Mesenchymal stem cell (in vitro differentiated cells and primary cell): Measurements from ENCODE around the gene OR14A16.

ENCODE experiments used
- DNase-seq: peaks from one replicate; pipeline ENCODE4 v3.0.0-alpha.2; 2013
- H2AFZ ChIP-seq: one replicate; pipeline ENCODE4 v1.6.1; 2013; ENCODE audit warnings: low read depth, mild to moderate bottlenecking, control low read depth, inconsistent platforms, low read length, moderate library complexity
- H2AK5ac ChIP-seq: 2 replicates; pipeline ENCODE4 v1.6.1; 2013; ENCODE audit warnings: low read length, moderate library complexity, mild to moderate bottlenecking, inconsistent platforms; ENCODE audit not compliant: severe bottlenecking
- H2BK120ac ChIP-seq: one replicate; pipeline ENCODE4 v1.6.1; 2013; ENCODE audit warnings: low read depth, mild to moderate bottlenecking, inconsistent platforms, low read length, moderate library complexity
- H2BK12ac ChIP-seq, 2 experiments: one replicate each; pipeline ENCODE4 v1.6.1; 2013; ENCODE audit warnings: inconsistent platforms in 2 of 2, low read length in 2 of 2, mild to moderate bottlenecking in 2 of 2, moderate library complexity in 2 of 2, control low read depth in 1 of 2
- H2BK15ac ChIP-seq: one replicate; pipeline ENCODE4 v1.6.1; 2013; ENCODE audit warnings: mild to moderate bottlenecking, low read depth, inconsistent platforms; ENCODE audit not compliant: poor library complexity, severe bottlenecking
- H2BK5ac ChIP-seq: 2 replicates; pipeline ENCODE4 v1.6.1; 2013; ENCODE audit warnings: low read depth, mild to moderate bottlenecking, low read length, control low read depth, inconsistent platforms; ENCODE audit not compliant: poor library complexity, severe bottlenecking
- H3K14ac ChIP-seq, 2 experiments: one replicate each; pipeline ENCODE4 v1.6.1; 2013; ENCODE audit warnings: inconsistent platforms in 2 of 2, low read length in 2 of 2, control low read depth in 1 of 2, mild to moderate bottlenecking in 1 of 2, moderate library complexity in 1 of 2
- H3K18ac ChIP-seq, 2 experiments: one replicate each; pipeline ENCODE4 v1.6.1; 2013; ENCODE audit warnings: inconsistent platforms in 2 of 2, low read length in 2 of 2, control low read depth in 1 of 2, low read depth in 1 of 2, mild to moderate bottlenecking in 1 of 2
- H3K23ac ChIP-seq, 2 experiments: one replicate each; pipeline ENCODE4 v1.6.1; 2013; ENCODE audit warnings: inconsistent platforms in 2 of 2, low read length in 2 of 2, mild to moderate bottlenecking in 2 of 2, moderate library complexity in 2 of 2, control low read depth in 1 of 2
- H3K27ac ChIP-seq: 2 replicates; pipeline ENCODE4 v1.5.1; 2013; ENCODE audit warnings: mild to moderate bottlenecking, moderate library complexity, low read length, control low read depth, inconsistent platforms; ENCODE audit not compliant: poor library complexity, severe bottlenecking
- H3K27me3 ChIP-seq, 2 experiments: 2 replicates each; pipeline versions ENCODE4 v1.6.1 to v1.7.0; 2013; ENCODE audit warnings: low read length in 2 of 2, mild to moderate bottlenecking in 2 of 2, moderate library complexity in 2 of 2, control low read depth in 1 of 2, inconsistent platforms in 1 of 2; ENCODE audit not compliant: control insufficient read depth in 1 of 2, insufficient read depth in 1 of 2
- H3K36me3 ChIP-seq, 2 experiments: 2 replicates each; pipeline versions ENCODE4 v1.6.1 to v1.7.0; 2013; ENCODE audit warnings: low read length in 2 of 2, control low read depth in 1 of 2, inconsistent platforms in 1 of 2, low read depth in 1 of 2, mild to moderate bottlenecking in 1 of 2; ENCODE audit not compliant: insufficient read depth in 2 of 2, control insufficient read depth in 1 of 2
- H3K4ac ChIP-seq, 2 experiments: one replicate each; pipeline ENCODE4 v1.6.1; 2013; ENCODE audit warnings: inconsistent platforms in 2 of 2, low read length in 2 of 2, mild to moderate bottlenecking in 2 of 2, moderate library complexity in 2 of 2, control low read depth in 1 of 2, low read depth in 1 of 2
- H3K4me1 ChIP-seq: 2 replicates; pipeline ENCODE4 v1.6.1; 2013; ENCODE audit warnings: low read depth, low read length, control low read depth; ENCODE audit not compliant: control insufficient read depth, insufficient read depth
- H3K4me2 ChIP-seq: 2 replicates; pipeline ENCODE4 v1.6.1; 2013; ENCODE audit warnings: low read length, mild to moderate bottlenecking, inconsistent platforms; ENCODE audit not compliant: poor library complexity, severe bottlenecking
- H3K4me3 ChIP-seq, 2 experiments: 2 replicates each; pipeline versions ENCODE4 v1.5.1 to v1.7.0; 2013; ENCODE audit warnings: low read length in 2 of 2, mild to moderate bottlenecking in 2 of 2, control low read depth in 1 of 2, low read depth in 1 of 2; ENCODE audit not compliant: insufficient read depth in 1 of 2
- H3K79me1 ChIP-seq: replicated peaks from 2 replicates; pipeline ENCODE4 v1.6.1; 2013; ENCODE audit warnings: mild to moderate bottlenecking, control low read depth, low read length, inconsistent platforms; ENCODE audit not compliant: poor library complexity, severe bottlenecking
- H3K9ac ChIP-seq: 2 replicates; pipeline ENCODE4 v1.7.0; 2013; ENCODE audit warnings: mild to moderate bottlenecking, low read length, moderate library complexity
- H3K9me3 ChIP-seq: 2 replicates; pipeline ENCODE4 v1.7.0; 2013; ENCODE audit warnings: mild to moderate bottlenecking, low read length; ENCODE audit not compliant: control insufficient read depth
- H4K8ac ChIP-seq: one replicate; pipeline ENCODE4 v1.6.1; 2013; ENCODE audit warnings: inconsistent platforms, mild to moderate bottlenecking, low read length, moderate library complexity
- H4K91ac ChIP-seq: one replicate; pipeline ENCODE4 v1.6.1; 2013; ENCODE audit warnings: mild to moderate bottlenecking, low read length, inconsistent platforms
- WGBS: methylation state at CpG from one replicate; pipeline ENCODE4 v1.1.7; 2013; ENCODE audit warnings: mixed read lengths; 5-methylcytosine and 5-hydroxymethylcytosine counted together

Gene OR14A16

DNA sequence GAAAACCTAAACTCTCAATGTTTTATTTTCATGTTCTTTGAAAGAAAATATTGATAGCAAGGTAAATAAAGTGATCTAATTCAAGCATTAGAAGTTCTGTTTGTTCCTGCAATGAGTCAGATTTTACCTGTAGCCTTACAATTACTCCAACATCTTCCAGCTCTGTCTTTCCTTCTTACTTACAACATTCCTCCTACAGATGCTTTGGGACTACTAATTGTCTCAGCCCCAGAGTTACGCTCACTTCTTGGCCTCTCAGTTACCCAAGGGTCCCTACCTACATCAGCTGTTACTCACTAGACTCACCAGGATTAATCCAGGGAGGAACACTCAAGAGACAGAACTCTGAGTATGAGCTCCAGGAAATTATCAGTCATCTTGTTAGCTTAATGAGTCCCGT lies 26.4 kb downstream of the OR14A16 start:
- no peak overlapping the region for H2AFZ ChIP-seq

DNA sequence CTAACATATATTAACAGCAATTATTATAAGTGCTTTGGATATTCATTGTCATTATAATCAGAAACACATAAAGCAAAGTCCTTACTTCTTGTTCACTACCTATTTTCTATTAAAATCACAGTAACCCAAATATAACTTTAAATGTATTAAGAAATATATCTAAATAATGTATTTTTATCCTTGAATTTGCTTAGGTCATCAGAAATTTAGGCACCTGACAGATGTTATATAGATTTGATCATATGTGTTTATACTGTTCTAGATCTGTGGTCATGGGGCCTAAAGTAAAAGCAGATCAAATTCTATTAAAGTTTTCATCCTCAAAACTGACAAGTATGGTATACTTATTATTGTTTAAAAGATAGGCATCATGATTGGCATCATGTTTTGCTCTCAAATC lies 54.3 kb downstream of the OR14A16 start:
- H3K23ac ChIP-seq, result no peak overlapping the region
- no peak overlapping the region for H2BK12ac ChIP-seq
- no peak overlapping the region for H4K91ac ChIP-seq
- no peaks in the 10 kb centered on the region for H3K79me1 ChIP-seq
- H3K9ac ChIP-seq, result no peak overlapping the region
- H3K9me3 ChIP-seq, result peaks cover 20% of the 10 kb centered on the region
- H2BK120ac ChIP-seq, result no peak overlapping the region
- no peaks in the 10 kb centered on the region for H3K4me1 ChIP-seq
- H3K4me2 ChIP-seq, result no peak overlapping the region
- no peak overlapping the region for H3K27ac ChIP-seq
- H4K8ac ChIP-seq, result no peak overlapping the region
- no peaks in the 10 kb centered on the region for H3K36me3 ChIP-seq
- no peak overlapping the region for H3K18ac ChIP-seq
- DNase-seq, result no peak
- no peaks in the 10 kb centered on the region for H3K27me3 ChIP-seq
- H3K14ac ChIP-seq, result no peak overlapping the region
- H3K4ac ChIP-seq, result no peak overlapping the region
- no peak overlapping the region for H2AK5ac ChIP-seq
- H2AFZ ChIP-seq, result no peak overlapping the region
- no peak overlapping the region for H3K4me3 ChIP-seq
- H2BK15ac ChIP-seq, result no peak overlapping the region
- H2BK5ac ChIP-seq, result no peak overlapping the region

More for the DNA sequence above, 26.4 kb downstream of the OR14A16 start:
- Histone ChIP-seq H3K23ac (no peak overlapping the region), H4K8ac (no peak overlapping the region), H3K4me2 (no peak overlapping the region), H3K9me3 (peaks cover 25% of the 10 kb centered on the region), H3K9ac (no peak overlapping the region), H2BK15ac (no peak overlapping the region), H3K4me1 (no peaks in the 10 kb centered on the region), H2AK5ac (no peak overlapping the region), H3K27ac (no peak overlapping the region), H3K4me3 (no peak overlapping the region), H3K79me1 (no peaks in the 10 kb centered on the region), H2BK12ac (no peak overlapping the region), H3K4ac (no peak overlapping the region), H4K91ac (no peak overlapping the region), H3K18ac (no peak overlapping the region), H2BK120ac (no peak overlapping the region), H2BK5ac (no peak overlapping the region), H3K36me3 (no peaks in the 10 kb centered on the region), H3K27me3 (no peaks in the 10 kb centered on the region), H3K14ac (no peak overlapping the region)
- 17% methylated on average over 2 of the region's 2 CpGs for WGBS
- DNase-seq, result no peak
